GM10248 (cell line): ENCODE measurements around the gene MED29.

Source experiments
- CTCF ChIA-PET: fragments of 300-600 bp; sonication (Branson Sonifier 250); formaldehyde crosslinking; extraction: SDS; loops from one replicate; lab custom pipeline; 2021; ENCODE audit warnings: antibody characterized with exemption; lab: Yijun Ruan, JAX
- POLR2A ChIA-PET: fragments of 350-650 bp; sonication (Branson Sonifier 250); formaldehyde crosslinking; extraction: SDS; loops from one replicate; lab custom pipeline; 2020; ENCODE audit warnings: antibody characterized with exemption; lab: Yijun Ruan, JAX
- DNase-seq: peaks from one replicate; pipeline ENCODE4 v3.0.0; 2012; ENCODE audit errors: extremely low spot score
- TF ChIP-seq, protein P1 (sequence below): IDR thresholded peaks from 2 replicates; pipeline ENCODE4 v1.5.1; 2012; ENCODE audit warnings: mild to moderate bottlenecking, low read depth; ENCODE audit errors: extremely low read depth, missing control alignments, control extremely low read depth

The MED29 gene

DNA sequence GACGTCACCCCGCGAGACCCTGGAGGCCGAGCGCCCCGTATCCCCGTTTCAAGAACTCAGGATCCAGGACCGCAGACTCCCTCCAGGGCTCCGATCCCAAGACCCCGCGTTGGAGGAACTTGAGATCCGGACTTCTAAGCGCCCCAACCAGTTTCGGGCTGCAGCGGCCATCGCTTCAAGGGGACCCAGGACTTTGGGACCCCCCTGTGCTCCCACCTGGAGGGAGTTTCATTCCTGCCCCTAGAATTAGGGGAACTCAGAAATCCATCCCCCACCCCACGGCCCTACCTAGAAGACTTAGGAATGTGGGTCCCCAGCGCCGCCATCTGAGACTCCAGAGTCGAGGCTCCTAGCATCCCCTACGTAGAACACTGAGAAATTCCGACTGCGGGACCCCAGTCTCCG, 21.7 kb downstream of the MED29 start:
- ChIA-PET POLR2A (interaction anchor here (0.7 to 2.3 kb wide), 4 partner anchors 8 to 99 kb away, joined by 3 to 23 read pairs (median 4); no protein-coding TSS in a partner anchor), CTCF (interaction anchor here (1.1 to 2.3 kb wide), 9 partner anchors 8 to 291 kb away, joined by 4 to 103 read pairs (median 7); no protein-coding TSS in a partner anchor)
- no peak for DNase-seq
- TF ChIP-seq, protein P1, sequence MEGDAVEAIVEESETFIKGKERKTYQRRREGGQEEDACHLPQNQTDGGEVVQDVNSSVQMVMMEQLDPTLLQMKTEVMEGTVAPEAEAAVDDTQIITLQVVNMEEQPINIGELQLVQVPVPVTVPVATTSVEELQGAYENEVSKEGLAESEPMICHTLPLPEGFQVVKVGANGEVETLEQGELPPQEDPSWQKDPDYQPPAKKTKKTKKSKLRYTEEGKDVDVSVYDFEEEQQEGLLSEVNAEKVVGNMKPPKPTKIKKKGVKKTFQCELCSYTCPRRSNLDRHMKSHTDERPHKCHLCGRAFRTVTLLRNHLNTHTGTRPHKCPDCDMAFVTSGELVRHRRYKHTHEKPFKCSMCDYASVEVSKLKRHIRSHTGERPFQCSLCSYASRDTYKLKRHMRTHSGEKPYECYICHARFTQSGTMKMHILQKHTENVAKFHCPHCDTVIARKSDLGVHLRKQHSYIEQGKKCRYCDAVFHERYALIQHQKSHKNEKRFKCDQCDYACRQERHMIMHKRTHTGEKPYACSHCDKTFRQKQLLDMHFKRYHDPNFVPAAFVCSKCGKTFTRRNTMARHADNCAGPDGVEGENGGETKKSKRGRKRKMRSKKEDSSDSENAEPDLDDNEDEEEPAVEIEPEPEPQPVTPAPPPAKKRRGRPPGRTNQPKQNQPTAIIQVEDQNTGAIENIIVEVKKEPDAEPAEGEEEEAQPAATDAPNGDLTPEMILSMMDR = no peak

DNA sequence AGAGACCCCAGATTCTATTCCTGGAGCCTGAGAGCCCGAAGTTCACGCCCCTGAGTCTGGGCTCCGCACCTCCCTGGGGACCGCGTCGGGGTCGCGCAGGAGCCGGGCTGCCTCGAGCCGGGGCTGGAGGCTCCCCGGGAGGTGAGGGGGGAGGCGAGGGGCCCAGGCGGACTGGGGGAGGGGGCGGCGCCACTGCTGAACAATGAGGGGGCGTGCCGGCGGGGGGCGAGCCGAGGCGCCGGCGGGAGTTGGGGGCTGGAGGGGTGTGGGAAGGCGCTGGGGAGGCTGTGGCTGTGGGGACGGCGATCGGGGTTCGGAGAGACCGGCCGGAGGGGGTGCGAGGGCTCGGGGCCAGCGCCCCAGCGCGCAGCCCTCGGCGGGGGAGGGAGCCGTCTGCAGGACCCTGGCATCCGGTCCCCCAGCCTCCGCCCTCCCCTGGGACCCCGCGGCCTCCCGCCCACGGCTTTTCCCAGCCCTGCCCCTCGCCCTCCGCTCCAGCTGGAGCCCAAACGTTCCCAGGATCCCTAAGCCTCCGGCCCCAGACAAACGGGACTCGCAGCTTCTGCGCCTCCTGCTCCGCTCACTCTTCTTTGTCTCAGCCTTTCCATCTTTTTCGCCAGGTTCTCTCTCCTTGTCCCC, 22.2 kb downstream of the MED29 start:
- ChIA-PET CTCF (interaction anchor here (1.1 to 1.5 kb wide), 7 partner anchors 16 to 120 kb away, joined by 3 to 5 read pairs (median 4); partner anchors contain the start of genes EID2B, RPS16 and SAMD4B), POLR2A (interaction anchor here (0.6 to 1.5 kb wide), 2 partner anchors 16 to 46 kb away, joined by 3 to 7 read pairs; no protein-coding TSS in a partner anchor)
- no peak for DNase-seq
- TF ChIP-seq, protein P1 = no peak

DNA sequence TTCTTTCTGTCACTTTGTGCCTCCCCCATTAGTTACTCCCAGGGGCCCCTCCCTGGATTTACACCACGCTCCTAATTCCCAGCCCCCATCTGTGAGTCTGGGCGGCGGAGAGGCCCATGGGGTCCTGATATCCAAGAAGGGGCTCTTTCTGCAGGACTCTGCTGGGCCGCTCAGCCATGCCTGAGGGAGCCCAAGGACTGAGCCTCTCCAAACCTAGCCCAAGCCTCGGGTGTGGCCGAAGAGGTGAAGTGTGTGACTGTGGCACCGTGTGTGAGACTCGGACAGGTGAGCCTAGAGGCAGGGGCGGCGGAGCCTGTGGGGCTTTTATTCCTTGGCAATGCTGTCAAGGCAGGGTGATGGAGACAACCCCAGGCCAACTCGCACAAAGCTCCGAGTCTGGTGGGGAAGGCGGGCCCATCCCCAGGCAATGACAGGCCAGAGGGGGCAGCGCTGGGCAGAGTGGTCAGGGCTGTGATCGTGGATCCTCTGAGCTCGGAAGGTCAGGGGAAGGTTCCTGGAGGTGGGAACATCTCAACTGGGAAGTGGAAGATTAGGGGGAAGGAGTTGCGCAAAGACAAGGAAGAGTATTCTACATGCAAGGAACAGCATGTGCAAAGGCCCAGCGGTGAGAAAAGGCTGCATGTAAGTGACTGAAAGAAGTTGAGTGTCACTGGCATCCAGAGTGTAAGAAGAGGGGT, 22.9 kb downstream of the MED29 start:
- CTCF ChIA-PET = interaction anchor here (1.1 to 1.5 kb wide), 9 partner anchors 16 to 119 kb away, joined by 3 to 12 read pairs (median 4); partner anchors contain the start of genes EID2B, MED29, PAF1 and RPS16
- POLR2A ChIA-PET = interaction anchor here (0.6 to 1.5 kb wide), 2 partner anchors 16 to 45 kb away, joined by 3 to 7 read pairs; no protein-coding TSS in a partner anchor
- TF ChIP-seq, protein P1 = peak; percentile 29
- DNase-seq = no peak

DNA sequence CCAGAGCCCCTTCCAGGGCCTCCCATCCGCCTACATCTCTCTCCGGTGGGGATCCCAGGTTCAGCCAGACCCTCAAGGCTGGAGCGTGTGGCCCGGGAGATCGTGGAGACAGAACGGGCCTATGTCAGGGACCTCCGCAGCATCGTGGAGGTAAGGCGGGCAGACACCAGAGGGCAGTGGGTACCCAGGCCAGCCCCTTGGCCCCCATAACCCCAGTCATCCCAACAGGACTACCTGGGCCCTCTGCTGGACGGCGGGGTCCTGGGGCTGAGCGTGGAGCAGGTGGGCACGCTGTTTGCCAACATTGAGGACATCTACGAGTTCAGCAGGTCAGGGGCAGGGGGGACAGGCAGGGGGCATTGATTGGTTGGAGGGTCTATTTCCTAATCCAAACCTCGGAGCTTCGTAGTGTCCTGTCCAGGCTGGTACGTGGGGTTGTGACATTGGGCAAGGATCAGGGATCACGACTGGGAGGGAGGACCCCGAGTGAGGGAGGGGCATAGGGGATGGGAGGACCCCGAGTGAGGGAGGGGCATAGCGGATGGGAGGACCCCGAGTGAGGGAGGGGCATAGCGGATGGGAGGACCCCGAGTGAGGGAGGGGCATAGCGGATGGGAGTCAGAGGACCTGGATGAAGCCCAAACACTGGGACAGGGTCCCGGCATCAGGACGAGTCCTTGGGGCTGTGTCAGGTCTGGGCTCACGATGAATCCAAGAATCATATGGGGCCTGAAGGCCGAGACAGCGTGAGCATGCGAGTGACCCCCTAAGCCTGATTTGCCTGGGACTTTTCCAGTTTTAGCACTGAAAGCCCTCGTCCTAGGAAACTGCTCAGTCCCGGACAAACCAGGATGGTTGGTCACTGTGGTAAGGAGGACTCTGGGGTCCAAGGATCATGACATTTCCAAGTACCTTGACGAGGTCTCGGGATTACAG, 24.2 kb downstream of the MED29 start:
- no peak for DNase-seq
- ChIA-PET POLR2A (interaction anchor here (1.2 to 1.5 kb wide), 2 partner anchors 11 to 18 kb away, joined by 5 to 7 read pairs; no protein-coding TSS in a partner anchor), CTCF (interaction anchor here (1.0 to 1.9 kb wide), 5 partner anchors 18 to 26 kb away, joined by 3 to 12 read pairs (median 5); partner anchors contain the start of genes MED29 and PAF1)
- TF ChIP-seq, protein P1 = no peak

DNA sequence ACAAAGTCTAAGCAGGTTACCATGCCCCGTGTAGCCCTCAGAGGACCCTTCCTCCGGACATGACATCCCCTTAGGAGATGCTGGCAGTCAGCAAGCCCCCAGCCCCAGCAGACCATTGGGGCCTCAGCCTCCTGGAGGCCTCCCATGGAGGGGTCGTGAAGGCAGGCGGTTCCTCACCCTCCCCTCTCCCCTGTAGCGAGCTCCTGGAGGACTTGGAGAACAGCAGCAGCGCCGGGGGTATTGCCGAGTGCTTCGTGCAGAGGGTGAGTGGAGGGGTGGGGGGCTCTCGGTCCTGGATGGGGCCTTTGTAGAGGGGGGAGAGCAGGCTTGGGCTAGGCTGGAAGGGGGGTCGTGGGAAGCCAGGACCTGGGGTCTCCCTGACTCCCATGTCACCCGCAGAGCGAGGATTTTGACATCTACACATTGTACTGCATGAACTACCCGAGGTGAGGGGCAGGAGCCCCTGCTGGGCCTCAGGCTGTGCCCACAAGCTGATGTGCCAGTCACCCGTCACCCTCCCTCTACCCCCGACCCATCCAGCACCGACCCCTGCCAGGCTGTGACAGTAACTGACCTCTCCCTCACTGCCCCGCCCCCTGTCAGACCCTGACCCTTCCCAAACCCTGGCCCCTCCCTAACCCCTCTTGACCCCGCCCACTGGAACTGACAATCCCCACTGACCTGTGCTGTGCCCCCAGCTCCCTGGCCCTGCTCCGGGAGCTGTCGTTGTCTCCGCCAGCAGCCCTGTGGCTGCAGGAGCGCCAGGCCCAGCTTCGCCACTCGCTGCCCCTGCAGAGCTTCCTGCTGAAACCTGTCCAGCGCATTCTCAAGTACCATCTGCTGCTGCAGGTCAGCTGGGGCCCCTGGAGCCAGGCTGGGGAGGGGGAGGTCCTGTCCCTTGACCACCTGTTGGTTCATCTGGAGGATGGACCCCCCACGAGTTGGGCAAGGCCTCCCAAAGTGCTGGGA, 25.3 kb downstream of the MED29 start:
- no peak for DNase-seq
- TF ChIP-seq, protein P1 = no peak
- ChIA-PET CTCF (interaction anchor here (1.0 to 1.9 kb wide), 3 partner anchors 17 to 24 kb away, joined by 3 to 6 read pairs (median 3); no protein-coding TSS in a partner anchor), POLR2A (interaction anchor here (1.2 kb wide), 1 partner anchor 10 kb away, joined by 5 read pairs; no protein-coding TSS in a partner anchor)
